BLaER1 treated with 17β-estradiol and CSF1 and Interleukin-3, amounts not matched to agents 10 nM and 100 nM (cell line): ENCODE measurements around the gene NLGN1.

Experiments
- H3K27ac ChIP-seq, 11 experiments: shearing (Covaris generic); formaldehyde crosslinking; 2 replicates each; pipeline ENCODE4 v1.8.1; 2022
- H3K27me3 ChIP-seq, 11 experiments: shearing (Covaris generic); formaldehyde crosslinking; 2 replicates each; pipeline ENCODE4 v1.8.1; 2022
- H3K36me3 ChIP-seq, 11 experiments: shearing (Covaris generic); formaldehyde crosslinking; 2 replicates each; pipeline ENCODE4 v1.8.1; 2022
- H3K4me1 ChIP-seq, 10 experiments: shearing (Covaris generic); formaldehyde crosslinking; 2 replicates each; pipeline ENCODE4 v1.8.1; 2022
- H3K4me2 ChIP-seq, 11 experiments: shearing (Covaris generic); formaldehyde crosslinking; 2 replicates each; pipeline ENCODE4 v1.8.1; 2022
- H3K4me3 ChIP-seq, 10 experiments: shearing (Covaris generic); formaldehyde crosslinking; 2 replicates each; pipeline ENCODE4 v1.8.1; 2022
- H3K9ac ChIP-seq, 11 experiments: shearing (Covaris generic); formaldehyde crosslinking; 2 replicates each; pipeline ENCODE4 v1.8.1; 2022
- H3K9me3 ChIP-seq, 11 experiments: shearing (Covaris generic); formaldehyde crosslinking; replicated peaks in 1 of 11; 2 replicates each; pipeline ENCODE4 v1.8.1; 2022
- H4K20me1 ChIP-seq, 11 experiments: shearing (Covaris generic); formaldehyde crosslinking; 2 replicates each; pipeline ENCODE4 v1.8.1; 2022
- Cebpa-rat ChIP-seq, 11 experiments: shearing (Covaris generic); IDR thresholded peaks; 2 replicates each; pipeline ENCODE4 v1.8.1; 2022

Gene NLGN1

GRCh38 chr3:173663696-173664111 lies 266.2 kb downstream of the NLGN1 start:
- H3K4me3 ChIP-seq = no peak overlapping the region
- peaks cover 0 to 11% (median 0%) of the 10 kb centered on the region in 11 experiments; a peak in 2 of 22 replicates for H3K9me3 ChIP-seq
- H3K36me3 ChIP-seq = no peaks in the 10 kb centered on the region
- H3K27me3 ChIP-seq = no peaks in the 10 kb centered on the region
- no peak overlapping the region for H3K27ac ChIP-seq
- no peaks in the 10 kb centered on the region for H4K20me1 ChIP-seq
- no peaks in the 10 kb centered on the region for H3K4me1 ChIP-seq
- no peak for TF ChIP-seq Cebpa-rat (IDR thresholded peaks at IDR 0.05)
- H3K4me2 ChIP-seq = no peak overlapping the region
- H3K9ac ChIP-seq = no peak overlapping the region

- Histone ChIP-seq H3K36me3 (no peaks in the 10 kb centered on the region), H3K27ac (no peak overlapping the region), H3K4me2 (no peak overlapping the region), H3K4me1 (no peaks in the 10 kb centered on the region), H3K27me3 (no peaks in the 10 kb centered on the region), H3K9me3 (no peaks in the 10 kb centered on the region), H3K9ac (no peak overlapping the region), H3K4me3 (no peak overlapping the region), H4K20me1 (no peaks in the 10 kb centered on the region)
- no peak for TF ChIP-seq Cebpa-rat (IDR thresholded peaks at IDR 0.05)
Observed at GRCh38 chr3:173676094-173676493, 278.6 kb downstream of the NLGN1 start.

- Histone ChIP-seq H3K4me1 (no peaks in the 10 kb centered on the region), H3K36me3 (no peaks in the 10 kb centered on the region), H3K9ac (no peak overlapping the region), H3K27me3 (no peaks in the 10 kb centered on the region), H3K27ac (no peak overlapping the region), H3K4me3 (no peak overlapping the region), H3K4me2 (no peak overlapping the region), H4K20me1 (no peaks in the 10 kb centered on the region), H3K9me3 (no peaks in the 10 kb centered on the region)
- no peak for TF ChIP-seq Cebpa-rat (IDR thresholded peaks at IDR 0.05)
Observed at GRCh38 chr3:173681188-173681678, 283.7 kb downstream of the NLGN1 start.

GRCh38 chr3:173685456-173685855 lies 287.9 kb downstream of the NLGN1 start:
- no peaks in the 10 kb centered on the region for H3K4me1 ChIP-seq
- TF ChIP-seq Cebpa-rat (IDR thresholded peaks at IDR 0.05) = no peak
- no peaks in the 10 kb centered on the region for H3K36me3 ChIP-seq
- H4K20me1 ChIP-seq = no peaks in the 10 kb centered on the region
- no peak overlapping the region for H3K4me2 ChIP-seq
- no peaks in the 10 kb centered on the region for H3K9me3 ChIP-seq
- H3K27me3 ChIP-seq = no peaks in the 10 kb centered on the region
- H3K9ac ChIP-seq = no peak overlapping the region
- H3K4me3 ChIP-seq = no peak overlapping the region
- H3K27ac ChIP-seq = no peak overlapping the region

GRCh38 chr3:173688216-173688842 lies 290.8 kb downstream of the NLGN1 start:
- H3K9ac ChIP-seq = no peak overlapping the region
- no peaks in the 10 kb centered on the region for H3K36me3 ChIP-seq
- TF ChIP-seq Cebpa-rat (IDR thresholded peaks at IDR 0.05) = no peak
- no peak overlapping the region for H3K4me2 ChIP-seq
- H3K4me1 ChIP-seq = no peaks in the 10 kb centered on the region
- no peaks in the 10 kb centered on the region for H4K20me1 ChIP-seq
- H3K9me3 ChIP-seq = no peaks in the 10 kb centered on the region
- no peak overlapping the region for H3K4me3 ChIP-seq
- H3K27me3 ChIP-seq = no peaks in the 10 kb centered on the region
- H3K27ac ChIP-seq = no peak overlapping the region

- no peak for TF ChIP-seq Cebpa-rat (IDR thresholded peaks at IDR 0.05)
- H3K4me1 ChIP-seq = no peaks in the 10 kb centered on the region
- H3K9ac ChIP-seq = no peak overlapping the region
- H3K4me2 ChIP-seq = no peak overlapping the region
- H3K9me3 ChIP-seq = no peaks in the 10 kb centered on the region
- no peaks in the 10 kb centered on the region for H4K20me1 ChIP-seq
- H3K36me3 ChIP-seq = no peaks in the 10 kb centered on the region
- H3K27me3 ChIP-seq = no peaks in the 10 kb centered on the region
- H3K27ac ChIP-seq = no peak overlapping the region
- no peak overlapping the region for H3K4me3 ChIP-seq
Observed at GRCh38 chr3:173690542-173691180, 293.1 kb downstream of the NLGN1 start.

GRCh38 chr3:173699353-173699752 lies 301.8 kb downstream of the NLGN1 start:
- H3K36me3 ChIP-seq = no peaks in the 10 kb centered on the region
- no peaks in the 10 kb centered on the region for H3K27me3 ChIP-seq
- no peak overlapping the region for H3K9ac ChIP-seq
- TF ChIP-seq Cebpa-rat (IDR thresholded peaks at IDR 0.05) = no peak
- H3K4me3 ChIP-seq = no peak overlapping the region
- H3K4me2 ChIP-seq = no peak overlapping the region
- no peaks in the 10 kb centered on the region for H4K20me1 ChIP-seq
- H3K27ac ChIP-seq = no peak overlapping the region
- H3K4me1 ChIP-seq = no peaks in the 10 kb centered on the region
- H3K9me3 ChIP-seq = peaks cover 0 to 6% (median 4%) of the 10 kb centered on the region in 11 experiments; a peak in 4 of 22 replicates

GRCh38 chr3:173700336-173700735 lies 302.8 kb downstream of the NLGN1 start:
- Histone ChIP-seq H3K4me2 (no peak overlapping the region), H4K20me1 (no peaks in the 10 kb centered on the region), H3K9me3 (peaks cover 0 to 6% (median 4%) of the 10 kb centered on the region in 11 experiments; a peak in 4 of 22 replicates), H3K4me3 (no peak overlapping the region), H3K27me3 (no peaks in the 10 kb centered on the region), H3K4me1 (no peaks in the 10 kb centered on the region), H3K9ac (no peak overlapping the region), H3K36me3 (no peaks in the 10 kb centered on the region), H3K27ac (no peak overlapping the region)
- TF ChIP-seq Cebpa-rat (IDR thresholded peaks at IDR 0.05) = no peak

GRCh38 chr3:173702561-173702960 lies 305.0 kb downstream of the NLGN1 start:
- H4K20me1 ChIP-seq = no peaks in the 10 kb centered on the region
- no peaks in the 10 kb centered on the region for H3K27me3 ChIP-seq
- no peaks in the 10 kb centered on the region for H3K4me1 ChIP-seq
- no peak overlapping the region for H3K27ac ChIP-seq
- H3K36me3 ChIP-seq = no peaks in the 10 kb centered on the region
- no peak overlapping the region for H3K4me2 ChIP-seq
- no peak overlapping the region for H3K4me3 ChIP-seq
- peaks cover 0 to 6% (median 4%) of the 10 kb centered on the region in 11 experiments; a peak in 4 of 22 replicates for H3K9me3 ChIP-seq
- TF ChIP-seq Cebpa-rat (IDR thresholded peaks at IDR 0.05) = no peak
- H3K9ac ChIP-seq = no peak overlapping the region

- no peak for TF ChIP-seq Cebpa-rat (IDR thresholded peaks at IDR 0.05)
Observed at GRCh38 chr3:173703771-173704170, 306.2 kb downstream of the NLGN1 start.

More at GRCh38 chr3:173703771-173704170, 306.2 kb downstream of the NLGN1 start:
- Histone ChIP-seq H3K27ac (no peak overlapping the region), H3K9me3 (peaks cover 0 to 6% (median 4%) of the 10 kb centered on the region in 11 experiments; a peak in 4 of 22 replicates), H4K20me1 (no peaks in the 10 kb centered on the region), H3K9ac (no peak overlapping the region), H3K4me2 (no peak overlapping the region), H3K27me3 (no peaks in the 10 kb centered on the region), H3K4me1 (no peaks in the 10 kb centered on the region), H3K36me3 (no peaks in the 10 kb centered on the region), H3K4me3 (no peak overlapping the region)
